Panc1 (cell line): Measurements from ENCODE around the gene LANCL2.

Experiments
- CTCF ChIP-seq: fragments of 450-650 bp; IDR thresholded peaks from 2 replicates; pipeline ENCODE4 v1.5.1; 2017; ENCODE audit warnings: mild to moderate bottlenecking
- POLR2AphosphoS5 ChIP-seq: IDR thresholded peaks from 2 replicates; pipeline ENCODE4 v1.6.1; 2012; ENCODE audit warnings: mild to moderate bottlenecking, low read depth, low read length, moderate library complexity

- TF ChIP-seq CTCF (no peak), POLR2AphosphoS5 (no peak)
Observed at GRCh38 chr7:55444786-55445185, 79.6 kb downstream of the LANCL2 start.
